Neural cell (in vitro differentiated cells): ENCODE measurements around the gene NRP2. TPM values are rescaled to one million over a fixed set of nuclear protein-coding genes. Genes with fewer than 3 reads are reported as not detected.

Source experiments
- H2AFZ ChIP-seq: fragments of 200-600, 300-800 bp; sonication (generic), shearing (Covaris generic); 2 replicates; pipeline ENCODE4 v1.6.0; 2014; ENCODE audit warnings: low read depth, mild to moderate bottlenecking, antibody characterized with exemption, low read length, moderate library complexity
- H3F3A ChIP-seq: fragments of 200-600 bp; shearing (Covaris generic); 2 replicates; pipeline ENCODE4 v1.6.1; 2016; ENCODE audit warnings: mild to moderate bottlenecking, moderate library complexity, mixed read lengths, antibody characterized with exemption, low read length; ENCODE audit not compliant: insufficient read depth, poor library complexity, severe bottlenecking
- H3K27ac ChIP-seq: fragments of 200-600, 300-800 bp; sonication (generic), shearing (Covaris generic); 2 replicates; pipeline ENCODE4 v1.5.1; 2014; ENCODE audit warnings: mild to moderate bottlenecking, low read length, moderate library complexity
- H3K27me3 ChIP-seq: fragments of 300-800, 200-600 bp; sonication (generic), shearing (Covaris generic); 2 replicates; pipeline ENCODE4 v1.6.0; 2014; ENCODE audit warnings: mild to moderate bottlenecking, low read depth, low read length, moderate library complexity; ENCODE audit not compliant: insufficient read depth
- H3K36me3 ChIP-seq: fragments of 300-800, 200-600 bp; sonication (generic), shearing (Covaris generic); 2 replicates; pipeline ENCODE4 v1.5.1; 2014; ENCODE audit warnings: mild to moderate bottlenecking, antibody characterized with exemption, low read length, moderate library complexity; ENCODE audit not compliant: insufficient read depth
- H3K4me2 ChIP-seq: fragments of 300-800, 200-600 bp; sonication (generic), shearing (Covaris generic); 2 replicates; pipeline ENCODE4 v1.6.0; 2014; ENCODE audit warnings: mild to moderate bottlenecking, low read length
- H3K4me3 ChIP-seq: fragments of 300-800, 200-600 bp; sonication (generic), shearing (Covaris generic); 2 replicates; pipeline ENCODE4 v1.5.1; 2014; ENCODE audit warnings: mild to moderate bottlenecking, low read length, moderate library complexity
- H3K79me2 ChIP-seq: fragments of 200-600 bp; shearing (Covaris generic); replicated peaks from 2 replicates; pipeline ENCODE4 v1.6.0; 2014; ENCODE audit warnings: mild to moderate bottlenecking, low read length, moderate library complexity; ENCODE audit not compliant: insufficient read depth
- H3K9ac ChIP-seq: fragments of 300-800, 200-600 bp; sonication (generic), shearing (Covaris generic); 2 replicates; pipeline ENCODE4 v1.6.1; 2016; ENCODE audit warnings: mild to moderate bottlenecking, low read length, mixed read lengths
- H3K9me2 ChIP-seq: fragments of 200-600 bp; shearing (Covaris generic); 2 replicates; pipeline ENCODE4 v1.6.1; 2016; ENCODE audit warnings: mild to moderate bottlenecking, low read length, mixed read lengths; ENCODE audit not compliant: insufficient read depth
- H3K9me3 ChIP-seq: fragments of 200-600, 300-800 bp; sonication (generic), shearing (Covaris generic); 2 replicates; pipeline ENCODE4 v1.6.1; 2016; ENCODE audit warnings: mild to moderate bottlenecking, mixed run types, low read length, moderate library complexity, mixed read lengths
- H4K20me1 ChIP-seq: fragments of 200-600 bp; shearing (Covaris generic); 2 replicates; pipeline ENCODE4 v1.6.1; 2016; ENCODE audit warnings: mild to moderate bottlenecking, mixed run types; ENCODE audit not compliant: insufficient read depth
- EP300 ChIP-seq: fragments of 450-650 bp; conservative IDR thresholded peaks from 2 replicates; pipeline ENCODE4 v1.6.1; 2014; ENCODE audit warnings: antibody characterized with exemption, mild to moderate bottlenecking, moderate library complexity; ENCODE audit not compliant: poor library complexity, severe bottlenecking
- EZH2 ChIP-seq: fragments of 200-600, 300-800 bp; shearing (Covaris generic), sonication (generic); IDR thresholded peaks from 2 replicates; pipeline ENCODE4 v1.6.1; 2014; ENCODE audit warnings: antibody characterized with exemption, low read length, borderline replicate concordance, mild to moderate bottlenecking; ENCODE audit not compliant: insufficient read depth, poor library complexity, severe bottlenecking
- MXI1 ChIP-seq: fragments of 450-650 bp; conservative IDR thresholded peaks from 2 replicates; pipeline ENCODE4 v1.6.1; 2014; ENCODE audit warnings: antibody characterized with exemption, mild to moderate bottlenecking; ENCODE audit not compliant: poor library complexity, severe bottlenecking
- POLR2AphosphoS5 ChIP-seq: IDR thresholded peaks from 2 replicates; pipeline ENCODE4 v1.6.1; 2012
- RAD21 ChIP-seq: fragments of 450-650 bp; conservative IDR thresholded peaks from 2 replicates; pipeline ENCODE4 v1.6.1; 2014; ENCODE audit warnings: antibody characterized with exemption, mild to moderate bottlenecking, moderate library complexity
- REST ChIP-seq: IDR thresholded peaks from 2 replicates; pipeline ENCODE4 v1.6.1; 2012; ENCODE audit warnings: borderline replicate concordance
- SMC3 ChIP-seq: fragments of 450-650 bp; conservative IDR thresholded peaks from 2 replicates; pipeline ENCODE4 v1.6.1; 2014; ENCODE audit warnings: antibody characterized with exemption, mild to moderate bottlenecking, moderate library complexity; ENCODE audit not compliant: poor library complexity
- TAF1 ChIP-seq: IDR thresholded peaks from 2 replicates; pipeline ENCODE4 v1.6.1; 2012; ENCODE audit warnings: low read depth
- polyA plus RNA-seq: library from polyadenylated mRNA; depleted of rRNA; stranded (reverse); fragments of >200 nt; gene quantifications from 2 replicates; pipeline ENCODE4 v1.2.3, GENCODE V29; 2014
- TF ChIP-seq, protein P1 (sequence below): fragments of 450-650 bp; IDR thresholded peaks from 2 replicates; pipeline ENCODE4 v1.5.1; 2014; ENCODE audit warnings: antibody characterized with exemption, mild to moderate bottlenecking, moderate library complexity; ENCODE audit not compliant: poor library complexity, severe bottlenecking

Gene NRP2
- polyA plus RNA-seq, 1 donor from 2014 or later = 30.2 TPM

DNA sequence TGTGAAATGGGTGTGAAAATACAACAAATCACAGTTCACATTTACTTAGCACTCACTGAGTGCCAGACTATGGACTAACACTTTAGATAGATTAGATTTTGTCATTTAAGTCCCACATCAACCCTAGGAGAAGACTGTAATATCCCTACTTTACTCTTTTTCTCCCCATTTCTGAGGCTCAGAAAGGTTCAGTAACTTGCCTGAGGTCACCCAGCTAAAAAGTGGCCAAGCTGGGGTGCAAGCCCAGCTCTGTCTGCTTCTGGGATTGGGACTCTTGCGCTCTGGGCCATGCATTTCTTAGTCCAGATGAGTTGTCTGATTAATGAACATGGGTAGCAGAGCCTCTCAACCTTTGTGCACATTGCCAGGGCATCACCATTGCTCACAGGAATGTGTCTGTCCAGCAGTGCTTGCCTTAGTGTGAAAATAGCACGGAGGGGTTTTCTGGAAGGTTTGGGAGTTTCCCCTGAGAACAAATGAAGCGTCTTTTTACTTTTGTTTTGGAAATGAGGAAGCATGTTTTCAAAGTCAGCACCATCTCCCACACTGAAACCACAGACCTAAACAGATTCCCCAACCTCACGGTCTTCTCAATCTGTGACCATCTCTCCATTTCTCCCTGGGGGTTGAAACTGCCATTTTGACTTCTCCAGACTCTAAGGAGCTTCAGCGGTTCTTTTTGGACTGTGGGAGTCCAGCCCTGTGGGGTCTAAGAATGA is 31.9 kb downstream of the NRP2 start:
- Histone ChIP-seq H3K4me3 (no peak overlapping the region), H3K9me2 (no peaks in the 10 kb centered on the region), H3K79me2 (no peaks in the 10 kb centered on the region), H4K20me1 (no peaks in the 10 kb centered on the region), H2AFZ (no peak overlapping the region), H3K9me3 (no peaks in the 10 kb centered on the region), H3K4me2 (no peak overlapping the region), H3K36me3 (peaks cover 3% of the 10 kb centered on the region), H3F3A (no peaks in the 10 kb centered on the region), H3K27me3 (no peaks in the 10 kb centered on the region), H3K9ac (no peak overlapping the region), H3K27ac (no peak overlapping the region)
- no peak for TF ChIP-seq TAF1
- TF ChIP-seq RAD21 = no peak

DNA sequence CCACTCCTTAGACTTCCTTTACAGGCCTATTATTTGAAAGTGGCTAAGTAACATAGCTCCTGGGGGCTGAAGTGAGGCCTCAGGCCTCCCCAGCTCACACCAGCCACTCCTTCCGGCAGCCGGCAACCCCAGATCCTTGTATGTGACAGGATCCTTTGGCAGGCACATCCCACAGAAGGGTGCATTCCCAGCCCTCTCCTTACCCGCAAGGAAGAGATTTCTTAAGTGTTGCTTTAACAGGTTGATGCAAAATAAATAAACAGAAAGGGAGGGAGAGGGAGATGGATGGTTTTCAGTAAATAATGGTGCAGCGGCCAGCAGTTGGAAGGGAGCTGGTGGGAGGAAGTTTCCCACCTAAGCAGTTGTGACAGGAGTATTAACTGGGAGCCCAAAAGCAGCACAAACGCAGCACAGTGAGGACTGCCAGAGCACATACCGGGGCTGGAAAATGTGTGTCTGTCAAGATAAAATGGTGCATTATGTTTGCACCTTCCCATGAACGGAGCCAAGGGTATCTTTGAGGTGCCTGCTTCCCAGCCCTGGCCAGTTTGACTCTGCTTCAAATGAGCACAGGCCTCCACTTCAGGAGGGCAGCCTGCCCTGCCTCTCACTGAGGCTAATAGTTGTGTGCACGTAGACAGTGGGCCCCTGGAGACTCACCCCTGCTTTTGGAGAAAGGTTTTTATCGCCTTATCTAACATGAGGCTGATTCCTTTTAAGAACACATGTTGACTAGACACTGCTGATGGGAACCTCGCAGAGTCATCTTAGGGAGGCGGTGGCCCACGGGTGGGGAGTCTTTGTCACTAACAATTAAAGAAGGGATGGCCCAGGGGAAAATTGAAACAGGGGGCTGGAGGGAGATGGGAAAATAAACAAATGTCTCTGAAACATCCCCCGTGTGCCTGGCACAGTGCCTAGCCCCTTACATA is 32.8 kb downstream of the NRP2 start:
- peaks cover 3% of the 10 kb centered on the region for H3K36me3 ChIP-seq
- H3K9ac ChIP-seq = no peak overlapping the region
- no peaks in the 10 kb centered on the region for H3F3A ChIP-seq
- no peak overlapping the region for H3K4me3 ChIP-seq
- H2AFZ ChIP-seq = no peak overlapping the region
- no peaks in the 10 kb centered on the region for H4K20me1 ChIP-seq
- H3K27me3 ChIP-seq = no peaks in the 10 kb centered on the region
- no peak overlapping the region for H3K27ac ChIP-seq
- TF ChIP-seq, protein P1, sequence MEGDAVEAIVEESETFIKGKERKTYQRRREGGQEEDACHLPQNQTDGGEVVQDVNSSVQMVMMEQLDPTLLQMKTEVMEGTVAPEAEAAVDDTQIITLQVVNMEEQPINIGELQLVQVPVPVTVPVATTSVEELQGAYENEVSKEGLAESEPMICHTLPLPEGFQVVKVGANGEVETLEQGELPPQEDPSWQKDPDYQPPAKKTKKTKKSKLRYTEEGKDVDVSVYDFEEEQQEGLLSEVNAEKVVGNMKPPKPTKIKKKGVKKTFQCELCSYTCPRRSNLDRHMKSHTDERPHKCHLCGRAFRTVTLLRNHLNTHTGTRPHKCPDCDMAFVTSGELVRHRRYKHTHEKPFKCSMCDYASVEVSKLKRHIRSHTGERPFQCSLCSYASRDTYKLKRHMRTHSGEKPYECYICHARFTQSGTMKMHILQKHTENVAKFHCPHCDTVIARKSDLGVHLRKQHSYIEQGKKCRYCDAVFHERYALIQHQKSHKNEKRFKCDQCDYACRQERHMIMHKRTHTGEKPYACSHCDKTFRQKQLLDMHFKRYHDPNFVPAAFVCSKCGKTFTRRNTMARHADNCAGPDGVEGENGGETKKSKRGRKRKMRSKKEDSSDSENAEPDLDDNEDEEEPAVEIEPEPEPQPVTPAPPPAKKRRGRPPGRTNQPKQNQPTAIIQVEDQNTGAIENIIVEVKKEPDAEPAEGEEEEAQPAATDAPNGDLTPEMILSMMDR = no peak
- no peak for TF ChIP-seq EZH2
- no peak for TF ChIP-seq SMC3
- TF ChIP-seq MXI1 = no peak
- TF ChIP-seq TAF1 = no peak
- TF ChIP-seq REST = no peak
- TF ChIP-seq POLR2AphosphoS5 = no peak
- no peak for TF ChIP-seq EP300
- TF ChIP-seq RAD21 = no peak
- no peaks in the 10 kb centered on the region for H3K9me2 ChIP-seq
- H3K79me2 ChIP-seq = no peaks in the 10 kb centered on the region
- H3K4me2 ChIP-seq = no peak overlapping the region
- no peaks in the 10 kb centered on the region for H3K9me3 ChIP-seq
